Suprapubic skin (tissue), 4 donors: ENCODE data around the gene HDAC5.

Experiments used
- CTCF ChIP-seq, 2 donors: fragments of 200-600 bp in 1 of 2; fragments of 450-650 bp in 1 of 2; sonication (generic) in 1 of 2; IDR thresholded peaks; one replicate each; pipeline ENCODE4 v1.5.1; 2016 to 2019; ENCODE audit warnings: antibody characterized with exemption in 2 of 2, mild to moderate bottlenecking in 1 of 2, moderate library complexity in 1 of 2
- EP300 ChIP-seq: sonication (generic); formaldehyde crosslinking; IDR thresholded peaks from one replicate; pipeline ENCODE4 v1.6.1; 2017; ENCODE audit warnings: antibody characterized with exemption
- POLR2A ChIP-seq, 2 donors: fragments of 450-650 bp; IDR thresholded peaks; one replicate each; pipeline ENCODE4 v1.6.1; 2017; ENCODE audit warnings: antibody characterized with exemption in 2 of 2, mild to moderate bottlenecking in 2 of 2, moderate library complexity in 2 of 2
- POLR2AphosphoS5 ChIP-seq, 3 donors: sonication (generic); formaldehyde crosslinking; IDR thresholded peaks; one replicate each; pipeline ENCODE4 v1.6.1; 2017; ENCODE audit warnings: antibody characterized with exemption in 3 of 3

- TF ChIP-seq CTCF (IDR thresholded peaks at IDR 0.05) (no peak), POLR2A (IDR thresholded peaks at IDR 0.05) (no peak), EP300 (no peak), POLR2AphosphoS5 (IDR thresholded peaks at IDR 0.05) (no peak)
Measured at GRCh38 chr17:44030482-44030881, 93.0 kb downstream of the HDAC5 start.
